ENCODE results near the gene ERMN.
"Not testable (repeated sequence)": the region's sequence is repeated elsewhere in the genome, so short reads cannot be mapped to it uniquely, and the experiment has no call there.

Gene ERMN

DNA sequence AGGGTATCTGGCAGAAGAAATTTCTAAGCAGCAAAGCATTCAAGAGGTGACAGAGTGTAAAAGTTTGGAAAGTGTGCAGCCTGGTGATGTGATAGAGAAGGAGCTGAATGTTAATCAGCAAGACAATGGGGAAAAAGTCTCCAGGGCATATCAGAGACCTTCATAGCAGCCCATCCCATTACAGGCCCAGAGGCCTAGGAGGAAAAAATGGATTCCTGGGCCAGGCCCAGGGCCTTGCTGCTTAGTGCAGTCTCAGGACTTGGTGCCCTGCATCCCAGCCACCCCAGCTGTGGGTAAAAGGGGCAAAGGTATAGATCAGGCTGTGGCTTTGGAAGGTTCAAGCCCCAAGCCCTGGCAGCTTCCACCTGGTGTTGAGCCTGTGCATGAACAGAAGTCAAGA lies 35.9 kb upstream of the ERMN start:
- TF ChIP-seq, protein P1, sequence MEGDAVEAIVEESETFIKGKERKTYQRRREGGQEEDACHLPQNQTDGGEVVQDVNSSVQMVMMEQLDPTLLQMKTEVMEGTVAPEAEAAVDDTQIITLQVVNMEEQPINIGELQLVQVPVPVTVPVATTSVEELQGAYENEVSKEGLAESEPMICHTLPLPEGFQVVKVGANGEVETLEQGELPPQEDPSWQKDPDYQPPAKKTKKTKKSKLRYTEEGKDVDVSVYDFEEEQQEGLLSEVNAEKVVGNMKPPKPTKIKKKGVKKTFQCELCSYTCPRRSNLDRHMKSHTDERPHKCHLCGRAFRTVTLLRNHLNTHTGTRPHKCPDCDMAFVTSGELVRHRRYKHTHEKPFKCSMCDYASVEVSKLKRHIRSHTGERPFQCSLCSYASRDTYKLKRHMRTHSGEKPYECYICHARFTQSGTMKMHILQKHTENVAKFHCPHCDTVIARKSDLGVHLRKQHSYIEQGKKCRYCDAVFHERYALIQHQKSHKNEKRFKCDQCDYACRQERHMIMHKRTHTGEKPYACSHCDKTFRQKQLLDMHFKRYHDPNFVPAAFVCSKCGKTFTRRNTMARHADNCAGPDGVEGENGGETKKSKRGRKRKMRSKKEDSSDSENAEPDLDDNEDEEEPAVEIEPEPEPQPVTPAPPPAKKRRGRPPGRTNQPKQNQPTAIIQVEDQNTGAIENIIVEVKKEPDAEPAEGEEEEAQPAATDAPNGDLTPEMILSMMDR (IDR thresholded peaks at IDR 0.05; ENCODE audit: low read depth, low read length): no peak

DNA sequence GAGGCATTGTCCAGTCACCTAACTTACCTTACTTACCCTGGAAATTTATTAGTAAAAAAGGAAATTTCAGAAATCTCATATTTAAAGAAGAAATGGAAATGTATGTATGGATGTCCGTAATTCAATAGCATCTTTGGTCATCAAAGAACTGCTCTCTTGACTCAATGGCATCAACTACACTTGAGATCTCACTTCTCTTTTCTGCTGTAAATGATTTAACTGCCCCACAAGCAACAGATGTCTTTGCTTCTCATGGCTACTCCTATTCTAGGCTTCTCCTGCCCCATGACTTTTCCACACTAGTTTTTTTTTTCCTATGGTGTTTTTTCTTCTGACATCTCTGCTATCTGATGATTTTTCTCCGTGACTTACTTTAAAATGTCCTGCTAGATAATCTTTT lies 34.0 kb upstream of the ERMN start:
- DNase-seq (ENCODE audit: low read depth, low spot score): no peak
- in situ Hi-C loops (cut with HindIII; ENCODE audit: low sequenced_read_pairs): no loop called here
- no peak overlapping the region for H3K4me3 ChIP-seq (ENCODE audit: low read depth, low read length)
- TF ChIP-seq, protein P1 (IDR thresholded peaks at IDR 0.05; ENCODE audit: low read depth, low read length): no peak

More for the DNA sequence above, 35.9 kb upstream of the ERMN start:
- DNase-seq (ENCODE audit: low read depth, low spot score): no peak
- H3K4me3 ChIP-seq (ENCODE audit: low read depth, low read length): no peak overlapping the region
- in situ Hi-C loops (cut with HindIII; ENCODE audit: low sequenced_read_pairs): no loop called here

DNA sequence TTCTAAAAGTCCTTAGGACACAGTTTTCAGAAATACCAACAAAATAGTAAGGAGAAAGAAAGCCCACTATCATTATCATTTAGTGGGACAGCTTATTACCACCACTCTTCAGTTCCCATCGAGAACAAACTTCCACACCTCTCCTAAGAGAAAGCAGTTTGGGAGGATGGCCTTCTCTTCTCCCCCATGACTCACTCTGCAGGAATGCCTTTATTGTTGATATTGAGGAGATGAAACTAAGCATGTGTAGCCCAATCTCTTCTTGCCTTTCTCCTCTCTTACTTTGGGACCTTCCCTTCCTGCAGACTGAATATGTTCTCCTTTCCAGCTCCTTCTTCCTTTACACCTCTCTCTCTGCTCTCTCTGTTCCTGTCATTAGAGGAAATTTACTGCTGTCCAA lies 30.0 kb upstream of the ERMN start:
- no peak overlapping the region for H3K4me3 ChIP-seq (ENCODE audit: low read depth, low read length)
- in situ Hi-C loops (cut with HindIII; ENCODE audit: low sequenced_read_pairs): no loop called here
- TF ChIP-seq, protein P1 (IDR thresholded peaks at IDR 0.05; ENCODE audit: low read depth, low read length): no peak
- DNase-seq (ENCODE audit: low read depth, low spot score): no peak

DNA sequence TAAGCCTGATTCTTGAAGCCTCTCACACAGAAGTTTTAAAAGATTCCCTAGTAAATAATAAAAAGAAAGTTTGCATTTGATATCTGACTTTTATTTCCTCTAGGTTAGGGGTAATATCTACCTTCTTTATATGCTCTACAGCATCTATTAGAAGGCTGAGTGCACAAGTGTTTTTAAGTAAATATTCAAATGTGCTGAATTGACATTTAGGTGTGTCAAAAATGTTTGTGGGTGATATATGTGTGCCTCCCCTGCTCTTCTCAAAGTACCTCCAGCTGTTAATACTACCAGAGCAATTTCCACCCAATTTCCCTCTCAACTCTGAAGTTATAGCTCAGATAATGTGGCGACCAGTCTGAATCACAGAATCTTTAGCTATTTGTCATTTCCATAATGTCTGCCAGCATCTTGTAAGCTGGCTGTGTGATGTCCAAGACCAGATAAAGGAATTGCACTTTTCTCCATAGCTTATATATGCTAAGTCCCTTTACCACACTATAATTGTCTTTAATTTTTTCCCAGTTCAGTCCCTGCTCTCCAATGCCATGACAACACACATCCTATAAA lies 24.4 kb upstream of the ERMN start:
- H3K4me3 ChIP-seq (ENCODE audit: low read depth, low read length): no peak overlapping the region
- no peak for DNase-seq (ENCODE audit: low read depth, low spot score)
- in situ Hi-C loops (cut with HindIII; ENCODE audit: low sequenced_read_pairs): no loop called here
- TF ChIP-seq, protein P1 (IDR thresholded peaks at IDR 0.05; ENCODE audit: low read depth, low read length): no peak

DNA sequence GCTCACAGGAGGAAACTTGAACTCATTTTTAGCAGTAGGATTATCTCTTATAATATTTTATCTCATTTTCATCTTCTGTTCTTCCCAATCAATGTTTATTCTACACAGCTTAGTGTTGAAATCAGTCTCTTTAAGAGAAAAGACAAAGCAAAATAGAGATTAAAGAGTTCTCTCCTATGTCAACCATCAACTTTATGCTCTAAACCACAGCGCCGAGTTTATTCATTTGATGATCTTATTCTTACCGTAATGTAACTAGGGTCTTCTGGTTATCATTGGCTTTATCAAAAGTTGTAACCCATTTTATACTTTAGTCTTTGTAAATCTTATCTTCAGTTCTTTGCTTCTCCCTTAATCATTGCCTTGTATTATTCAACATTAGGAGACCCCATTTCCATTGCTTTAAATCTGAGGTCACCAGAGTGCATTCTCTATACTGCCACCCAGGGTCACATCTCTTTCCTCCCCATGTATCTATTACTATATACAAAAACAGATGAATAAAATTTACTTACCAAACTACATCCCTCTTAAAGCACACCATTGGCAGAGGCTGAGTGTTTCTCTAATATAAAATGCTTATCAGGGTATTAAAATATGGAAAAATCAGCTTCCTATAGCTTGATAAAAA lies 22.8 kb upstream of the ERMN start:
- H3K4me3 ChIP-seq (ENCODE audit: low read depth, low read length): no peak overlapping the region
- in situ Hi-C loops (cut with HindIII; ENCODE audit: low sequenced_read_pairs): no loop called here
- no peak for DNase-seq (ENCODE audit: low read depth, low spot score)
- TF ChIP-seq, protein P1 (IDR thresholded peaks at IDR 0.05; ENCODE audit: low read depth, low read length): no peak

DNA sequence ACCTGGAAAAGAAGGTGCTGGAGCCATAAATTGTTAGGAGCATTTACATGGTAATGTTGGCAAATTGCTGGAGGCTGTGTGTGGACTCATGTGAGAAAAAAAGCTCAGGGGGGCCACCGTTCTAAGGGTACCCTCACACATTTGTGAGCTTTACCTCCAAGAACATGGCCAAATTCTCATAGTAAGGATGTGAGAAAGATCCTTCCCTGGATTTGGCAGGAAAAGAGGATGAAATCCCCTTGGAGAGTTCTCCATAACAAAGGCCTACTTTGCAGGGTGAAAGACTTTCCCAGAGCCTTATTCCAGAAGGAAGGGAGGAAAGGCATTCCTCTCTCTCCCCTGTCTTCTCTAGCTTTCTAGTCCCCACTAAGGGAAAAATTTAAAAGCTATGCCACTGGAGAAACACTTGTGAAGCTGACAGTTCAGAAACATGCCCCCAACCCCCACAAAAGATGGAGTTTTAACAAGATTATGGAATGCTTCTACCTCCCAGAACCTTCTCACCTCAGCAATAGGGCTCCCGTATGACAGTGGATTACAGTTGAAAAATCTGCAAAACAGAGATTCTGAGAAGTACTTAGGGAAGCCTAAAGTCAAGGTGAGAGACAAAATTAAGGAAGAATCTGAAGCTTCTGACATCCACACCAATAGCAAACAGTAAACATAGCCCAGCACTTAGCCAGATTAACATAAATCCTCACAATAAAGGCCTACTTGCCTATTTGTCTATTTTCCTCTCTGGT lies 20.2 kb upstream of the ERMN start:
- no peak for DNase-seq (ENCODE audit: low read depth, low spot score)
- TF ChIP-seq, protein P1 (IDR thresholded peaks at IDR 0.05; ENCODE audit: low read depth, low read length): no peak
- H3K4me3 ChIP-seq (ENCODE audit: low read depth, low read length): no peak overlapping the region
- in situ Hi-C loops (cut with HindIII; ENCODE audit: low sequenced_read_pairs): no loop called here

DNA sequence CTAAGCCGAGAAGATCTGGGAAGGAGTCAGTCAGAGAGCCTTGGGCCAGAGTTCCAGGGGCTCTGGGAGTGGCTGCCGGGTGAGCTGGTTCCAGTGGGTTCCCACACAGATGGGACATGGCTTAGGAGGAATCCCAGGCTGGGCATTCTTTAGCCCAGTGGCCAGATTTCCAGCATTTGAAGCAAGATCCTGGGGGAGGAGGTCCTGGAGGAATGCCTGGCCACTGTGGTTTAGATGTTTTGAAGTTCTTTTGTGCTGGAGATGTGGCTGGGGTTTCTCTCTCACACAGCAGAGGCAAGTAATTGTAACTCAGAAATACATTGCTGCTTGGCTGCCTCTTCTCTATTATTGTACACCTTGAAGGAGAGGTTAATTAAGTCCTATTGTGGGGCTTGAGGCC lies 15.8 kb upstream of the ERMN start:
- DNase-seq (ENCODE audit: low read depth, low spot score): peak; percentile 61
- H3K4me3 ChIP-seq (ENCODE audit: low read depth, low read length); in situ Hi-C loops (cut with HindIII; ENCODE audit: low sequenced_read_pairs): not testable (repeated sequence)
